ENCODE results near the gene TMED8. TPM values are rescaled to one million over a fixed set of nuclear protein-coding genes. Genes with fewer than 3 reads are reported as not detected.
"Not testable (repeated sequence)": the region's sequence is repeated elsewhere in the genome, so short reads cannot be mapped to it uniquely, and the experiment has no call there.

Gene TMED8
- total and polyA plus RNA-seq, 10 of the 15 experiments (the other 5 are each of a cell fraction or from before 2014, with no cell fraction given), result 7.3 to 39.1 (median 26.1) TPM

DNA sequence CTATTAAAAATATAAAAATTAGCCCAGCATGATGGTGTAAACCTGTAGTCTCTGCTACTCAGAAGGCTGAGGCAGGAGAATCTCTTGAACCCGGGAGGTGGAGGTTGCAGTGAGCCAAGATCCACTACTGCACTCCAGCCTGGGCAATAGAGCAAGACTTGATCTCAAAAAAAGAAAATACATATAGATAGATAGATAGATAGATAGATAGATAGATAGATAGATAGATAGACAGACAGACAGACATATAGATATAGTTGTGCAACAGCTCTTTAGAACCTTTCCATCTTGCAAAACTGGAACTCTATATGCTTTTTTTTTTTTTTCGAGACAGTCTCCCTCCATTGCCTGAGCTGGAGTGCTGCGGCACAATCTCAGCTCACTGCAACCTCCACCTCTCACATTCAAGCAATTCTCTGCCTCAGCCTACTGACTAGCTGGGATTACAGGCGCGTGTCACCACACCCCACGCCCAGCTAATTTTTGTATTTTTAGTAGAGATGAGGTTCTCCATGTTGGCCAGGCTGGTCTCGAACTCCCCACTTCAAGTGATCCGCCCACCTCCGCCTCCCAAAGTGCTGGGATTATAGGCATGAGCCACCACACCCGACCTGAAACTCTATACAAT lies 38.6 kb upstream of the TMED8 start:
- H3K9ac ChIP-seq (ENCODE audit: control insufficient read depth, insufficient read depth, low read length); H4K20me1 ChIP-seq (ENCODE audit: control insufficient read depth, insufficient read depth); H2AFZ ChIP-seq (ENCODE audit: control insufficient read depth, low read depth, low read length); ATAC-seq; H3K36me3 ChIP-seq (ENCODE audit: control insufficient read depth in 2 of 2, insufficient read depth in 2 of 2, low read length in 1 of 2); BruUV-seq (replicated peaks); H3K79me2 ChIP-seq (ENCODE audit: control insufficient read depth, insufficient read depth, low read length); CTCF ChIA-PET; RAD21 ChIA-PET (ENCODE audit: unreplicated experiment); H3K4me2 ChIP-seq (ENCODE audit: control insufficient read depth, insufficient read depth); H3K27ac ChIP-seq (ENCODE audit: control insufficient read depth, insufficient read depth); DNase-seq (ENCODE audit: low read depth, low spot score); H3K9me3 ChIP-seq (replicated peaks; ENCODE audit: control insufficient read depth, insufficient read depth, low read length); H3K4me3 ChIP-seq; intact Hi-C loops (cut with micrococcal nuclease; ENCODE audit: unreplicated experiment); in situ Hi-C loops (cut with MboI); FAIRE-seq; H3K4me1 ChIP-seq (ENCODE audit: control insufficient read depth, insufficient read depth, low read length); H3K27me3 ChIP-seq (replicated peaks in 1 of 2; ENCODE audit: control insufficient read depth in 2 of 2, insufficient read depth in 2 of 2, low read length in 1 of 2); POLR2A ChIA-PET: not testable (repeated sequence)
- SMC1A ChIA-PET (ENCODE audit: uncharacterized antibody, unreplicated experiment), result interaction anchor here (0.6 kb wide), 1 partner anchor 228 kb away, joined by 3 read pairs; no protein-coding TSS in a partner anchor
- WGBS (ENCODE audit: insufficient coverage, insufficient replicate concordance, low lambda C conversion rate, missing lambda C conversion rate), result 82% methylated on average over 9 of the region's 10 CpGs

DNA sequence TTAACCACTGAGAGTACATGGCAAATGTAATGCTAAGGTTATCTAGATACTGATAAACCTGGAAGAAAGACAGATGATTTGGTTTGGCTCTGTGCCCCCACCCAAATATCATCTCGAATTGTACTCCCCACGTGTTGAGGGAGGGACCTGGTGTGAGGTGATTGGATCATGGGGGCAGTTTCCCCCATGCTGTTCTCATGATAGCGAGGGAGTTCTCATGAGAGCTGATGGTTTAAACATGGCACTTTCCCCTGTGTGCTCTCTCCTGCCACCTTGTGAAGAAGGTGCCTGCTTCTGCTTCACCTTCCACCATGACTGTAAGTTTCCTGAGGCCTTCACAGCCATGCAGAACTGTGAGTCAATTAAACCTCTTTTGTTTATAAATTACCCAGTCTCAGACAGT lies 32.2 kb upstream of the TMED8 start:
- 52% methylated on average over 3 of the region's 3 CpGs for WGBS (ENCODE audit: insufficient coverage, insufficient replicate concordance, low lambda C conversion rate, missing lambda C conversion rate)
- in situ Hi-C loops (cut with MboI), result no loop called here
- Histone ChIP-seq H3K9ac (ENCODE audit: control insufficient read depth, insufficient read depth, low read length) (no peak overlapping the region), H3K4me2 (ENCODE audit: control insufficient read depth, insufficient read depth) (no peak overlapping the region), H3K4me3 (no peak overlapping the region), H3K79me2 (ENCODE audit: control insufficient read depth, insufficient read depth, low read length) (no peaks in the 10 kb centered on the region), H4K20me1 (ENCODE audit: control insufficient read depth, insufficient read depth) (no peaks in the 10 kb centered on the region), H3K36me3 (ENCODE audit: control insufficient read depth in 2 of 2, insufficient read depth in 2 of 2, low read length in 1 of 2) (no peaks in the 10 kb centered on the region), H3K9me3 (replicated peaks; ENCODE audit: control insufficient read depth, insufficient read depth, low read length) (no peaks in the 10 kb centered on the region), H3K4me1 (ENCODE audit: control insufficient read depth, insufficient read depth, low read length) (no peaks in the 10 kb centered on the region; the same call in 1 of the 2 replicates), H3K27ac (ENCODE audit: control insufficient read depth, insufficient read depth) (no peak overlapping the region), H2AFZ (ENCODE audit: control insufficient read depth, low read depth, low read length) (no peak overlapping the region), H3K27me3 (replicated peaks in 1 of 2; ENCODE audit: control insufficient read depth in 2 of 2, insufficient read depth in 2 of 2, low read length in 1 of 2) (no peaks in the 10 kb centered on the region)
- SMC1A ChIA-PET (ENCODE audit: uncharacterized antibody, unreplicated experiment), result interaction anchor here (0.7 kb wide), 1 partner anchor 93 kb away, joined by 3 read pairs; no protein-coding TSS in a partner anchor
- no peak for TF ChIP-seq SPI1 (IDR thresholded peaks at IDR 0.05; ENCODE audit: borderline replicate concordance, insufficient read depth, low read depth, low read length)
- TF ChIP-seq, protein P1, sequence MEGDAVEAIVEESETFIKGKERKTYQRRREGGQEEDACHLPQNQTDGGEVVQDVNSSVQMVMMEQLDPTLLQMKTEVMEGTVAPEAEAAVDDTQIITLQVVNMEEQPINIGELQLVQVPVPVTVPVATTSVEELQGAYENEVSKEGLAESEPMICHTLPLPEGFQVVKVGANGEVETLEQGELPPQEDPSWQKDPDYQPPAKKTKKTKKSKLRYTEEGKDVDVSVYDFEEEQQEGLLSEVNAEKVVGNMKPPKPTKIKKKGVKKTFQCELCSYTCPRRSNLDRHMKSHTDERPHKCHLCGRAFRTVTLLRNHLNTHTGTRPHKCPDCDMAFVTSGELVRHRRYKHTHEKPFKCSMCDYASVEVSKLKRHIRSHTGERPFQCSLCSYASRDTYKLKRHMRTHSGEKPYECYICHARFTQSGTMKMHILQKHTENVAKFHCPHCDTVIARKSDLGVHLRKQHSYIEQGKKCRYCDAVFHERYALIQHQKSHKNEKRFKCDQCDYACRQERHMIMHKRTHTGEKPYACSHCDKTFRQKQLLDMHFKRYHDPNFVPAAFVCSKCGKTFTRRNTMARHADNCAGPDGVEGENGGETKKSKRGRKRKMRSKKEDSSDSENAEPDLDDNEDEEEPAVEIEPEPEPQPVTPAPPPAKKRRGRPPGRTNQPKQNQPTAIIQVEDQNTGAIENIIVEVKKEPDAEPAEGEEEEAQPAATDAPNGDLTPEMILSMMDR (IDR thresholded peaks at IDR 0.05 in 2 of 3, conservative IDR thresholded peaks at IDR 0.05 in 1 of 3; ENCODE audit: control insufficient read depth in 2 of 3, extremely low read depth in 1 of 3, insufficient read depth in 1 of 3, low read depth in 3 of 3, low read length in 3 of 3), result peak in 1 of 3 experiments; percentile 35; a peak in 1 of 6 replicates
- 0 out of 2 replicates have a peak, but pooled peaks have one; percentile 19 for TF ChIP-seq YY1 (IDR thresholded peaks at IDR 0.05; ENCODE audit: low read depth, low read length)
- ATAC-seq (peak; percentile 73), FAIRE-seq (no peak), DNase-seq (ENCODE audit: low read depth, low spot score) (no peak)
- no TSS peak for BruUV-seq (replicated peaks)
- intact Hi-C loops (cut with micrococcal nuclease; ENCODE audit: unreplicated experiment), result no loop called here
- POLR2A ChIA-PET, result no interaction called here
- RAD21 ChIA-PET (ENCODE audit: unreplicated experiment), result no interaction called here
- CTCF ChIA-PET, result interaction anchor here (1.2 kb wide), 1 partner anchor 40 kb away, joined by 3 read pairs; no protein-coding TSS in a partner anchor
